SU-DHL-6 (cell line): Measurements from ENCODE around the gene HOXD9.

Experiments
- CTCF ChIP-seq: fragments of 200-600 bp; sonication (generic); IDR thresholded peaks from one replicate; pipeline ENCODE4 v1.5.1; 2017; ENCODE audit warnings: antibody characterized with exemption, mild to moderate bottlenecking, low read length, moderate library complexity; ENCODE audit not compliant: insufficient read depth, poor library complexity, severe bottlenecking
- EZH2phosphoT487 ChIP-seq: fragments of 200-600 bp; sonication (generic), shearing (Covaris generic); conservative IDR thresholded peaks from 2 replicates; pipeline ENCODE4 v1.6.1; 2018; ENCODE audit warnings: mild to moderate bottlenecking, antibody characterized with exemption, low read length, moderate library complexity, mixed read lengths

- no peak for TF ChIP-seq CTCF
- TF ChIP-seq EZH2phosphoT487: no peak
Observed at GRCh38 chr2:176148751-176149421, 26.4 kb downstream of the HOXD9 start.
